Common myeloid progenitor, CD34-positive (primary cell): ENCODE measurements around the gene CHAF1A. TPM values are rescaled to one million over a fixed set of nuclear protein-coding genes. Genes with fewer than 3 reads are reported as not detected.

Experiments used
- CTCF ChIA-PET: fragments of 350-600 bp; sonication (Branson Sonifier 250); formaldehyde crosslinking; loops from one replicate; lab custom pipeline; 2021; ENCODE audit warnings: antibody characterized with exemption; lab: Charles Lee
- POLR2A ChIA-PET: fragments of 350-600 bp; sonication (Branson Sonifier 250); formaldehyde crosslinking; loops from one replicate; lab custom pipeline; 2021; ENCODE audit warnings: antibody characterized with exemption; lab: Charles Lee
- DNase-seq, 3 donors: peaks; one replicate each; pipeline versions ENCODE4 v3.0.0 to v3.0.0-alpha.2; 2013
- H3K27ac ChIP-seq, 2 experiments: 1 replicate in 1 of 2; 2 replicates in 1 of 2; pipeline ENCODE4 v1.7.0; 2013; ENCODE audit warnings: inconsistent platforms in 2 of 2, low read length in 2 of 2, mild to moderate bottlenecking in 2 of 2, low read depth in 1 of 2, moderate library complexity in 1 of 2; ENCODE audit not compliant: severe bottlenecking in 2 of 2, insufficient read depth in 1 of 2, poor library complexity in 1 of 2
- H3K27me3 ChIP-seq, 5 experiments: replicated peaks in 2 of 5; 1 replicate in 3 of 5; 2 replicates in 2 of 5; pipeline versions ENCODE4 v1.6.1 to v1.7.0; 2013; ENCODE audit warnings: low read length in 4 of 5, mild to moderate bottlenecking in 2 of 5, moderate library complexity in 2 of 5, inconsistent platforms in 1 of 5; ENCODE audit not compliant: insufficient read depth in 5 of 5, control insufficient read depth in 4 of 5
- H3K36me3 ChIP-seq, 4 experiments: 1 replicate in 2 of 4; 2 replicates in 2 of 4; pipeline versions ENCODE4 v1.6.1 to v1.7.0; 2013; ENCODE audit warnings: low read length in 3 of 4, control low read depth in 1 of 4, mild to moderate bottlenecking in 1 of 4; ENCODE audit not compliant: control insufficient read depth in 4 of 4, insufficient read depth in 4 of 4
- H3K4me1 ChIP-seq, 4 experiments: 1 replicate in 3 of 4; 2 replicates in 1 of 4; pipeline versions ENCODE4 v1.6.1 to v1.7.1; 2013; ENCODE audit warnings: low read length in 3 of 4, mild to moderate bottlenecking in 3 of 4, control low read depth in 1 of 4, inconsistent platforms in 1 of 4, moderate library complexity in 1 of 4; ENCODE audit not compliant: control insufficient read depth in 4 of 4, insufficient read depth in 4 of 4; ENCODE audit errors: control extremely low read depth in 1 of 4
- H3K4me3 ChIP-seq, 7 experiments: 1 replicate in 4 of 7; 2 replicates in 3 of 7; pipeline versions ENCODE4 v1.5.1 to v1.7.0; 2013; ENCODE audit warnings: mild to moderate bottlenecking in 7 of 7, low read length in 6 of 7, moderate library complexity in 6 of 7, inconsistent platforms in 2 of 7, low read depth in 2 of 7, control low read depth in 1 of 7; ENCODE audit not compliant: insufficient read depth in 4 of 7, control insufficient read depth in 1 of 7; ENCODE audit errors: extremely low read depth in 1 of 7
- H3K9me3 ChIP-seq, 5 experiments: 1 replicate in 4 of 5; 2 replicates in 1 of 5; pipeline versions ENCODE4 v1.6.1 to v1.7.1; 2013; ENCODE audit warnings: low read length in 4 of 5, mild to moderate bottlenecking in 2 of 5, inconsistent platforms in 1 of 5, low read depth in 1 of 5, moderate library complexity in 1 of 5; ENCODE audit not compliant: control insufficient read depth in 4 of 5, insufficient read depth in 2 of 5; ENCODE audit errors: control extremely low read depth in 1 of 5
- WGBS: methylation state at CpG from one replicate; pipeline ENCODE4 v1.1.5; 2013; ENCODE audit not compliant: insufficient coverage; 5-methylcytosine and 5-hydroxymethylcytosine counted together
- polyA plus RNA-seq: library from polyadenylated mRNA; unstranded; fragments of 120-200 nt; gene quantifications from one replicate; pipeline ENCODE4 v1.2.1, GENCODE V29; 2013

Gene CHAF1A
- 17.9 TPM for polyA plus RNA-seq

- no peaks in the 10 kb centered on the region for H3K9me3 ChIP-seq
- H3K27me3 ChIP-seq = no peaks in the 10 kb centered on the region
- H3K27ac ChIP-seq = peak within 1 kb of the TSS; percentile 90 to 94
- CTCF ChIA-PET = interaction anchor here (0.7 to 2.9 kb wide), 8 partner anchors 11 to 54 kb away, joined by 3 to 23 read pairs (median 4); no protein-coding TSS in a partner anchor
- POLR2A ChIA-PET = interaction anchor here (0.6 to 1.4 kb wide), 3 partner anchors 61 to 1444 kb away, joined by 3 to 5 read pairs (median 4); no protein-coding TSS in a partner anchor
- peaks cover 0 to 24% (median 2%) of the 10 kb centered on the region in 4 experiments for H3K36me3 ChIP-seq
- H3K4me3 ChIP-seq = peak within 1 kb of the TSS; percentile 48 to 97 (median 91)
- WGBS = under 1% methylated on average over 73 of the region's 84 CpGs
- H3K4me1 ChIP-seq = peaks cover 8 to 47% (median 37%) of the 10 kb centered on the region in 4 experiments
- peak; percentile 100 for DNase-seq
Measured at GRCh38 chr19:4402171-4403004, at the start of gene CHAF1A. TSS of gene CHAF1A (plus strand) at chr19:4402640. CDS start at chr19:4402763, 123 bp downstream.

- 70% methylated on average over 4 of the region's 9 CpGs for WGBS
- Histone ChIP-seq H3K27me3 (no peaks in the 10 kb centered on the region), H3K36me3 (peaks cover 0 to 43% (median 12%) of the 10 kb centered on the region in 4 experiments), H3K4me1 (peaks cover 0 to 2% (median under 1%) of the 10 kb centered on the region in 4 experiments), H3K9me3 (no peaks in the 10 kb centered on the region), H3K4me3 (no peak overlapping the region), H3K27ac (no peak overlapping the region)
- DNase-seq = peak; percentile 78 to 89 (median 80)
- CTCF ChIA-PET = interaction anchor here (0.7 to 4.8 kb wide), 18 partner anchors 9 to 195 kb away, joined by 3 to 62 read pairs (median 6); partner anchors contain the start of genes CHAF1A, MPND and SH3GL1
- POLR2A ChIA-PET = interaction anchor here (1.1 kb wide), 1 partner anchor 85 kb away, joined by 7 read pairs; no protein-coding TSS in a partner anchor
Measured at GRCh38 chr19:4352701-4353121, 49.7 kb upstream of the CHAF1A start.

DNA sequence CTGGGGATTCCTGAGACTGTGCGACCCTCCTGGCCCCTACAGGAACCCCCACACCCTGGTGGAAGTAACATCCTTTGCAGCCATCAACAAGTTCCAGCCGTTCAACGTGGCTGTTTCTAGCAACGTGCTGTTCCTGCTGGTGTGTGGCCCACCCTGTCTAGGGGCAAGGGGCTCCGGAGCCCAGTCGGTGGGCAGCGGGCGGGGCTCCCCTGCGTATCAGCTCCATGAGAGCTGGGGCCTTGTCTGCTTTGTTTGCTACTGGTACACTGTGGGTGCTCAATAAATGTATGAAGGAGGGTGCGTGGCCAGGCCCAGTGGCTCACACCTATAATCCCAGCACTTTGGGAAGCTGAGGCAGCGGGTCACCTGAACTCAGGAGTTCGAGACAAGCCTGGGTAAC is 48.2 kb upstream of the CHAF1A start:
- Histone ChIP-seq H3K36me3 (peaks cover under 1 to 54% (median 20%) of the 10 kb centered on the region in 4 experiments), H3K9me3 (no peaks in the 10 kb centered on the region)

DNA sequence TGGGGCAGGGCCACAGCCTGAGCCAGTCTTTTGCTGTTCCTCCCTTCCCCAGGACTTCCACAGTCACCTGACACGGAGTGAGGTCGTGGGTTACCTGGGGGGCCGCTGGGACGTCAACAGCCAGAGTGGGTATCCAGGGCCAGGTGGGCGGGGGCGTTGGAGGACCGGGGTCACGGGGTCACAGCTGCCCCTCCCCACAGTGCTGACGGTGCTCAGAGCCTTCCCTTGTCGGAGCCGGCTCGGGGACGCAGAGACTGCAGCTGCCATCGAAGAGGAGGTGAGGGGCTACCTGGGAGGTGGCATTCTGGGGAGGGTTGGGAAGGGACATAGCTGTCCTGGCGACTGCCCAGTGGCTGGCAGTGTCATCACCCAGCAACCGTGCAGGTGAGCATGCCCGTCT is 47.5 kb upstream of the CHAF1A start:
- WGBS = 96% methylated on average over 16 of the region's 17 CpGs
- H3K27ac ChIP-seq = no peak overlapping the region
- no peak overlapping the region for H3K4me3 ChIP-seq
- CTCF ChIA-PET = interaction anchor here (4.8 kb wide), 1 partner anchor 88 kb away, joined by 62 read pairs; no protein-coding TSS in a partner anchor
- peaks cover 0 to 57% (median 26%) of the 10 kb centered on the region in 4 experiments for H3K36me3 ChIP-seq
- POLR2A ChIA-PET = no interaction called here
- DNase-seq = no peak
- H3K27me3 ChIP-seq = no peaks in the 10 kb centered on the region
- H3K4me1 ChIP-seq = peaks cover 0 to 2% (median 0%) of the 10 kb centered on the region in 4 experiments
- no peaks in the 10 kb centered on the region for H3K9me3 ChIP-seq

More for the DNA sequence above, 48.2 kb upstream of the CHAF1A start:
- no peaks in the 10 kb centered on the region for H3K27me3 ChIP-seq
- CTCF ChIA-PET = interaction anchor here (0.9 to 4.8 kb wide), 4 partner anchors 8 to 87 kb away, joined by 3 to 62 read pairs (median 8); partner anchors contain the start of genes MPND and SHD
- POLR2A ChIA-PET = no interaction called here
- 98% methylated on average over 6 of the region's 12 CpGs for WGBS
- H3K27ac ChIP-seq = no peak overlapping the region
- H3K4me1 ChIP-seq = peaks cover 0 to 2% (median 0%) of the 10 kb centered on the region in 4 experiments
- DNase-seq = no peak
- no peak overlapping the region for H3K4me3 ChIP-seq

DNA sequence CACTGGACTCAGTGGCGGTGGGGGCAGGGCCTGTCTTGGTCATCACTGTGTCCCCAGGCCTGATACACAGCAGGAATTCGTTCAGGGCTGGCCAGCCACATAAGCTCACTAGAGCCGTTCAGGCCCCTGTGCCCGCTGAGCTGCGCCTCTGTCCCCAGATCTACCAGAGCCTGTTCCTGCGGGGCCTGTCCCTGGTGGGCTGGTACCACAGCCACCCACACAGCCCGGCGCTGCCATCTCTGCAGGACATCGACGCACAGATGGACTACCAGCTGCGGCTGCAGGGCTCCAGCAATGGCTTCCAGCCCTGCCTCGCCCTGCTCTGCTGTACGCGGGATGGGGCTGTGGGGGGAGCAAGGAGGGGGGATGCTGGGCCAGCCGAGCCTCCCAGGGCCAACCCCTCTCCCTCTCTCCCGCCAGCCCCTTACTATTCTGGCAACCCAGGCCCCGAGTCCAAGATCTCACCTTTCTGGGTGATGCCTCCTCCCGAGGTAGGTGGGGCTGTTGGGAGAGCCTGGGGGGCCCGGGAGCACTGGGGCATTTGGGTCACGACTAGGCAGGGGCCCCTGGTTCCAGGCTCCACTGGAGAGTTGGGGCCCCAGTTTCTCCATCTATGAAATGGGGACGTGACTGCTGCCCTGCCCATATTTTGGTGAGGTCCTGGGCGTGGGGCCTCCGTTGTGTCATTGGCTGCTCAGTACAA is 45.2 kb upstream of the CHAF1A start:
- Histone ChIP-seq H3K27me3 (no peaks in the 10 kb centered on the region), H3K27ac (no peak overlapping the region), H3K36me3 (peaks cover 0 to 70% (median 42%) of the 10 kb centered on the region in 4 experiments), H3K9me3 (no peaks in the 10 kb centered on the region), H3K4me1 (peaks cover 0 to 2% (median 0%) of the 10 kb centered on the region in 4 experiments), H3K4me3 (no peak overlapping the region)
- POLR2A ChIA-PET = no interaction called here
- CTCF ChIA-PET = interaction anchor here (0.7 to 1.0 kb wide), 2 partner anchors 18 to 90 kb away, joined by 3 read pairs; no protein-coding TSS in a partner anchor
- WGBS = 90% methylated on average over 11 of the region's 23 CpGs
- no peak for DNase-seq

- Histone ChIP-seq H3K4me3 (no peak overlapping the region), H3K9me3 (no peaks in the 10 kb centered on the region), H3K27ac (no peak overlapping the region), H3K36me3 (peaks cover 0 to 76% (median 46%) of the 10 kb centered on the region in 4 experiments), H3K4me1 (peaks cover 0 to 2% (median 0%) of the 10 kb centered on the region in 4 experiments), H3K27me3 (no peaks in the 10 kb centered on the region)
- CTCF ChIA-PET = interaction anchor here (1.2 kb wide), 1 partner anchor 10 kb away, joined by 5 read pairs; no protein-coding TSS in a partner anchor
- POLR2A ChIA-PET = no interaction called here
- 99% methylated on average over 16 of the region's 16 CpGs for WGBS
- DNase-seq = no peak
Measured at GRCh38 chr19:4357921-4358326, 44.5 kb upstream of the CHAF1A start.
